COLO668 (cell line): ENCODE results near the gene ABCA12.
"Not testable (repeated sequence)": the region's sequence is repeated elsewhere in the genome, so short reads cannot be mapped to it uniquely, and the experiment has no call there.

Experiments
- DNase-seq: peaks from one replicate; lab custom pipeline; 2025; ENCODE audit not compliant: unreplicated experiment; lab: John Stamatoyannopoulos, UW

ABCA12 gene, protein sequence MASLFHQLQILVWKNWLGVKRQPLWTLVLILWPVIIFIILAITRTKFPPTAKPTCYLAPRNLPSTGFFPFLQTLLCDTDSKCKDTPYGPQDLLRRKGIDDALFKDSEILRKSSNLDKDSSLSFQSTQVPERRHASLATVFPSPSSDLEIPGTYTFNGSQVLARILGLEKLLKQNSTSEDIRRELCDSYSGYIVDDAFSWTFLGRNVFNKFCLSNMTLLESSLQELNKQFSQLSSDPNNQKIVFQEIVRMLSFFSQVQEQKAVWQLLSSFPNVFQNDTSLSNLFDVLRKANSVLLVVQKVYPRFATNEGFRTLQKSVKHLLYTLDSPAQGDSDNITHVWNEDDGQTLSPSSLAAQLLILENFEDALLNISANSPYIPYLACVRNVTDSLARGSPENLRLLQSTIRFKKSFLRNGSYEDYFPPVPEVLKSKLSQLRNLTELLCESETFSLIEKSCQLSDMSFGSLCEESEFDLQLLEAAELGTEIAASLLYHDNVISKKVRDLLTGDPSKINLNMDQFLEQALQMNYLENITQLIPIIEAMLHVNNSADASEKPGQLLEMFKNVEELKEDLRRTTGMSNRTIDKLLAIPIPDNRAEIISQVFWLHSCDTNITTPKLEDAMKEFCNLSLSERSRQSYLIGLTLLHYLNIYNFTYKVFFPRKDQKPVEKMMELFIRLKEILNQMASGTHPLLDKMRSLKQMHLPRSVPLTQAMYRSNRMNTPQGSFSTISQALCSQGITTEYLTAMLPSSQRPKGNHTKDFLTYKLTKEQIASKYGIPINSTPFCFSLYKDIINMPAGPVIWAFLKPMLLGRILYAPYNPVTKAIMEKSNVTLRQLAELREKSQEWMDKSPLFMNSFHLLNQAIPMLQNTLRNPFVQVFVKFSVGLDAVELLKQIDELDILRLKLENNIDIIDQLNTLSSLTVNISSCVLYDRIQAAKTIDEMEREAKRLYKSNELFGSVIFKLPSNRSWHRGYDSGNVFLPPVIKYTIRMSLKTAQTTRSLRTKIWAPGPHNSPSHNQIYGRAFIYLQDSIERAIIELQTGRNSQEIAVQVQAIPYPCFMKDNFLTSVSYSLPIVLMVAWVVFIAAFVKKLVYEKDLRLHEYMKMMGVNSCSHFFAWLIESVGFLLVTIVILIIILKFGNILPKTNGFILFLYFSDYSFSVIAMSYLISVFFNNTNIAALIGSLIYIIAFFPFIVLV (N-terminal part only)

DNA sequence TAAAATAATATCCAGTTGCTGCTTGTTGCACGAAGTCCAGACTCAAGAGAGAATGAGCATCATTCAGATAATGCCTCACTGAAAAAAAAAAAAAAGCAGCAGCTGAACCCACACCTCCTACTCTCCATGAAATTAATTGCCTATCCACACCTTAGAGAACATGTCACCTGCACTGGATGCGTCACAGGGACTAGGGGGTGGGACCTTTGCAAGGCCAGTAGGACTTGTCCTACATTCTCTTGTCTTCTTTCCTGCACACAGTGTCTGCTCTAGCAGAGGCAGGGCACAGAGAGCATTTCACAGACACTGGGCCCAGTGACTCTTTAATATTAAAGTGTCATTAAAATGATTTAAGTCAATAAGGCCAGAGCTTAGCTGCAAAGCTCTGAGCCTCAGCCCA is at the start of gene ABCA12:
TSS of gene ABCA12 (minus strand) at position 148 of the 400 bp plus-strand sequence. CDS start 418 bp downstream, outside the sequence.
- peak; percentile 6 for DNase-seq

DNA sequence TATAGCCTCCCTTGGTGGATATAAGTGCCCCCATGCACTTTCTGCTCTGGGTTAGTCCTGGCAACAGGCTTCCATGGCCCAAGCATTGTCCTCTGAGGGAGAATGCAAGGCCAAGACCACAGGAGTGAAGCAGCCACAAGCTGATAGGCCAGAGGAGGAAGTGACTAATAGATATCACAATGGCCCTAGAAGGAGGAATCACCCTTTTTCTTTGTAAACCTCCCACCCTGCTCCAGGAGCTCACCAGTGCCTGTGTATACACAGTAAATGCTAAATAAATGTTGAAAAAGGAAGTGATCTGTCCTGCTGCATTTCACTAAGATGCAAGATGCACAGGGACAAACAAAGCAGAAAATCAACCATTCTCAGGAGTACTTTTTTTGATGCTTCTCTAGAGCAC is 49.7 kb upstream of the ABCA12 start:
- no peak for DNase-seq

DNA sequence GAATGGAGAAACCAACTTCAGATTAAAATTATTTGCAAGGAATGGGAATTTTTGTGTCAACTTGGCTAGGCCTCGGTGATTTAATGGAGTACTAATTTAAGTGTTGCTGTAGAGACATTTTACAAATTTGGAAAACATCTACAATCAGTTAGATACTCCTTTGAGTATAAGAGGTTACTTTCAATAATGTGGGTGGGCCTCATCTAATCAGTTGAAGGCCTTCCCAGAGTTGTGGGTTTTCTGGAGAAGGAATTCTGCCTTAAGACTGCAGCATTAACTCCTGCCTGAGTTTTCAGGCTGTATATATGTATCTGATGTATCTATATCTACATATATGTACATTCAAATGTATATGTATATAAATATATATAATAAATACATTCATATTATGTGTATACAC is 47.6 kb upstream of the ABCA12 start:
- no peak for DNase-seq

DNA sequence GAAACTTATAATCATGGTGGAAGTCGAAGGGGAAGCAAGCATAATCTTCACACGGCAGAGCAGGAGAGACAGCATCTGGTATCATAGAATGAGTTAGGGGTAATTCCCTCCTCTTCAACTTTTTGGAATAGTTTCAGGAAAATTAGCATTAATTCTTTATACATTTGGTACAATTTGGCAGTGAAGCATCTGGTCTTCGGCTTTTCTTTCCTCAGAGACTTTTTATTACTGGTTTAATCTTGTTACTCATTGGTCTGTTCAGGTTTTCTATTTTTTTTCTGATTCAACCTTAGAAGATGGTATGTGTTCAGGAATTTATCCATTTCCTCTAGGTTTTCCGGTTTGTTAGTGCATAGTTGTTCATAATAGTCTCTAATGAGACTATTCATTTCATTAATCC is 39.7 kb upstream of the ABCA12 start:
- DNase-seq, result no peak

DNA sequence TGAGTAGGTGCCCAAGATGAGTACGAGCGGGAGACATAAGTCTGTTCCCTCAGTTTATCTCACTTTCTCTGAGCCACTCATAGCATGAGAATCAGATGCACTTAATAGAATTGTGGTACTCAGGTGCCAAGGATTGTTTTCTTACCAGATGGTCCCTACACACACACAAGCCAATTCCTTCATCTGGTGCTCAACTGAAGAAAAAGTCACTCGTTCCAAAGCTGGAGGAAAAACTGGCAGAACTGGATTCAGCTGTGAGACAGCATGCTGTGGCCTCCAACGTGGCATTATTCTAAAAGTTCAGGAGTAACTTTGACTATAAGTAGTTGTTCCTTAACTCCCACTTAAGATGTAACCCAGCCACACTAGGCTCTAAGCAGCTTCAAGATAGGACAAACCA is 33.4 kb upstream of the ABCA12 start:
- no peak for DNase-seq

DNA sequence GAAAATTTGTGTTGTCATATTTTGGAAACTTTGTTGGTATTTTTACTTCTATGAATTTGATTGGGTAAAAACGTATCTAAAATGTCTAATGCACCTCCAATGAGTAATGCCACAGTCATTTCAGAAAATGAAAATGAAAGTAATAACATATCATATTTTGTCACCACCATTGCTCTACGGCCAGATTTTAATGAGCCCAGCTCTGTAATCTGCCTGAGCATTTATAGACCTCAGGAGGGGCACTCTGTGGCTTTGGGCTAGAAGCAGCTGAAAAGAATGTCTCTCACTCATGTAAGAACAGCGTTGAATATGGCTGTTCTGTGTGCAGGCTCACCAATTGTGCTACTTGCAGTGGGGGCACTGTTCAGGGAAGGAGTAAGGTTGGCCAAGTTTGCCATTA is 32.7 kb upstream of the ABCA12 start:
- DNase-seq, result no peak

DNA sequence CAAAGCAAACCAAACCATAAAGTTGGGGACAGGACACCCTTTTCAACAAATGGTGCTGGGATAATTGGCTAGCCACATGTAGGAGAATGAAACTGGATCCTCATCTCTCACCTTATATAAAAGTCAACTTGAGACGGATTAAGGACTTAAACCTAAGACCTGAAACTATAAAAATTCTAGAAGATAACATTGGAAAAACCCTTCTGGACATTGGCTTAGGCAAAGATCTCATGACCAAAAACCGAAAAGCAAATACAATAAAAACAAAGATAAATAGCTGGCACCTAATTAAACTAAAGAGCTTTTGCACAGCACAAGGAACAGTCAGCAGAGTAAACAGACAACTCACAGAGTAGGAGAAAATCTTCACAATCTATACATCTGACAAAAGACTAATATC is 28.1 kb upstream of the ABCA12 start:
- DNase-seq, result not testable (repeated sequence)

DNA sequence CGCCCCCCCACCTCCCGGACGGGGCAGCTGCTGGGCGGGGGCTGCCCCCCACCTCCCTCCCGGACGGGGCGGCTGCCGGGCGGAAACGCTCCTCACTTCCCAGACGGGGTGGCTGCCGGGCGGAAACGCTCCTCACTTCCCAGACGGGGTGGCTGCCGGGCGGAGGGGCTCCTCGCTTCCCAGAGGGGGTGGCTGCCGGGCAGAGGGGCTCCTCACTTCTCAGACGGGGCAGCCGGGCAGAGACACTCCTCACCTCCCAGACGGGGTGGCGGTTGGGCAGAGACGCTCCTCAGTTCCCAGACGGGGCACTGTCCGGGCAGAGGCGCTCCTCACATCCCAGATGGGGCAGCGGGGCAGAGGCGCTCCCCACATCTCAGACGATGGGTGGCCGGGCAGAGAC is 24.9 kb upstream of the ABCA12 start:
- DNase-seq, result not testable (repeated sequence)

DNA sequence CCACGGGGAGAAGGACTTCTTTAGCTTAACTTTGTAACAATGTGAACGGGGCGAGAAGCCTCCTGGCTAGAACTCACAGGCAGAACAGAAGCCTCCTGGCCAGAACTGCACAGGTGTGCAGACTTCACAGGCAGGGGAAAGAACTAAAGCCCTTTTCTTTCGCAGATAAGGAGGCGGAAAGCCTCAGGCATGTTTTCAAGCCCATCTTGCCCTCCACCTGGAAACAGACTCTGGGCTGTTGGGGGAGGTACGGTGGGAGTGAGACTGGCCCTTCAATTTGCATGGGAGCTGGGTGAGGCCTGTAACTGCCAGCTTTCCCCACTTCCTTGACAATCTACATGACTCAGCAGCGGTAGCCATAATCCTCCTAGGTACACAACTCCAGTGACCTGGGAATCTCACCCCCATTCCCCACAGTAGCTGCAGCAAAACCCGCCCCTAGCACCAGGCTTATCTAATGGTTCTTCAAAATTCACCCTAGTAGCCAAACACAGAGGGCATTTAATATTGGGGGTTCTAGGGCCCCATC is 22.9 kb upstream of the ABCA12 start:
- no peak for DNase-seq

DNA sequence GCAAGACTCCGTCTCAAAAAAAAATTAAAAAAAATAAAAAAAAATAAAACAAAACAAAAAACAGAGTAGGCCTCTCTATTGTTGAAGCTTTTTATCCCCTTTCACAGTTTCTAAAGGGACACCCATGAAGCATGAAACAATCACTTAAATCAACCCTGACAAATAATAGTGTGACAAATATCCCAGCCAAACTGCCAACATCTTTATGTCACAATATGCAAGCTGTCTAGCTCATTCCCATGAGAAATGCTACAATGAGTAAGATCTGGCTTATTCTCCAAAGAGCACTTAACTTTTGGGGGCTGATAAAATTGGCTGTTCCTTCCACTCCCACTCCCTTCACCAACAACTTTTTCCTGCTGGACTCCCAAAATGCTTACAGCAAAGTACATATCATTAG is 21.7 kb upstream of the ABCA12 start:
- DNase-seq, result no peak

DNA sequence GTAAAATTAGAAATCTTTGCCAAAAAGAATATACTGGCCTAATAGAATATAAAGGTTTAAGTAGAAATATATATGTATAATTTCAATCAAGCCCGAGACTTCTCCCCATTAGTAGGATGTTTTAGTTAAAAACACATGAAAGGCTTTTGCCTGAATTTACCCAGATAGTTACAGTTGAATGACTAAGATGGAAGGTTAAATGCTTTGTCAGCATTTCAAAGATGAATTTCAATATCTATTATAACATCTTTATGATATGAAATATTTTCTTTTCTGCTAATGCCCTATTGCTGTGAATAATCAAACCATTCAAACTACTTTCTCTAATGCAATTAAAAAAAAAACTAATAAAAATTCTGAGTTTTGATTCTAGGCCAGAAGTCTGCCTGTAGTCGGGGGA is 18.0 kb upstream of the ABCA12 start:
- DNase-seq, result no peak

DNA sequence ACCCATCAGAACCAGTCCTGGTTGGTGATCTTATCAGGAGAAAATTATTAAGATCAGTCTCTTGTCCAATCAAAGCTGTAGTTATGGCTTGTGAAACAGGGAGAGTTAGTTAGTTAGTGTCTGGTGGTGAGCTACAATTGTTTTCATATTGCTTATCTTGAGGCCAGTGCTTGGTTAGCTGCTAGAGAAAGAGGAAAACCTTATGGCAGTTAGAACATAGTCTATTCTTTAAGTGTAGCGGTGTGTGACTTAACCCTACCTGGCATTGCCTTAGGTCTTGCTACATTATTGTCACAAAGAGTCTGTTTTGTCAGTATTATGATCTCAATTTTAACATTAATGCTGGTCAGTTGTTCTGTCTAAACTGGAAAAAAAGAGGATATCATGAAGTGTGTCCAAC is 11.5 kb upstream of the ABCA12 start:
- no peak for DNase-seq

DNA sequence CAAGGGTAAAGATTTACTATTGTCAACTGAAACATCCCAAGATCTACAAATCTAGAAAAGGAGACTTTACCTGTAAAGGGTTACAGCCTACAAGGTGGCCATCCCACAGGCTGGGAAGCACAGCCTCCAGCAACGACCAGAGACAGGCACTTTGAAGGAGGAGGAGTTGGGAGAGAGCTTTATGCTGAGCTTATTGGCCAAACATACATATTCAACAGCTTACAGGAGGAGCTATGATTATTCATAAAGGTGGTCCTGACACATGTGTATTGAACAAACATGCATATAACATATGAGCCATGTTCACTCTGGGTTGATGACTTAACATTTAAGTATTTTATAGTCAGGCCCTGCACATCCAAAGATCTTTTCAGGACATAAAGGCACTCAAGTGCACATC is 11.1 kb upstream of the ABCA12 start:
- no peak for DNase-seq

DNA sequence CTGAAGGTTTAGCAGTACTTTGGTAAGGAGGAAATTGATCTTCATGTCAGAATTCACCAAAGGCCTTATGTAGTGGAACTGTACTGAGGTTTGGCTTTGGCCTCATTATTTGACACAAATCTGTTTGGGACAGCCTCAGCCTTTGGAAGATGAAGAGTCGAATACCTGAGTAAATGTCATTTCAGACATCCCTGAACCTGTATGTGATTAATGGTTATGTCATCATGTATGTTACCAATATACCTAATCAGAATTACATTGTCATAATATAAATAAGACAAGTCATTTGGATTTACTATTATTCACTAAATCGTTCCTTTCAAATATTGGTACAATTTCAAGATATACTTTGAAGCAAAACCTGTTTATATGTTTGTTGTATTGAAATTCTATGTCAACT is 10.6 kb upstream of the ABCA12 start:
- no peak for DNase-seq

DNA sequence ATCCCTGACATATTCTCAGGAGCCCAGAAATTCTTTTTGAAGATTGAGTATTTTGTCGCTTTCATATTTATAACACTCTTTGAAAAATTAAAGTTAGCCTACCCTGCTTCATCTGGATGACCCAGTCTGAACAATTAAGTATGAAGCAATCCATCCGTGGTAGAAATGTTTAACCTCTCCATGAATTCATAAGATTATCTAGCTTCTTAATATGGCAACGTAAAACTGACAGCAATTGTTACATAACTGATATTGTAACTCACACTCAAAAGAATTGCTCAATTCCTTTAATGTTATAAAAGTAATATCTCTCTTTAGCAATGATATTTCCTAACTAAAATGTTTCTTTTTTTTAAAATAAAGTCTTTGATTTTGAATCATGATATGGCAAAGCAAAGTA is 7.2 kb upstream of the ABCA12 start:
- no peak for DNase-seq

DNA sequence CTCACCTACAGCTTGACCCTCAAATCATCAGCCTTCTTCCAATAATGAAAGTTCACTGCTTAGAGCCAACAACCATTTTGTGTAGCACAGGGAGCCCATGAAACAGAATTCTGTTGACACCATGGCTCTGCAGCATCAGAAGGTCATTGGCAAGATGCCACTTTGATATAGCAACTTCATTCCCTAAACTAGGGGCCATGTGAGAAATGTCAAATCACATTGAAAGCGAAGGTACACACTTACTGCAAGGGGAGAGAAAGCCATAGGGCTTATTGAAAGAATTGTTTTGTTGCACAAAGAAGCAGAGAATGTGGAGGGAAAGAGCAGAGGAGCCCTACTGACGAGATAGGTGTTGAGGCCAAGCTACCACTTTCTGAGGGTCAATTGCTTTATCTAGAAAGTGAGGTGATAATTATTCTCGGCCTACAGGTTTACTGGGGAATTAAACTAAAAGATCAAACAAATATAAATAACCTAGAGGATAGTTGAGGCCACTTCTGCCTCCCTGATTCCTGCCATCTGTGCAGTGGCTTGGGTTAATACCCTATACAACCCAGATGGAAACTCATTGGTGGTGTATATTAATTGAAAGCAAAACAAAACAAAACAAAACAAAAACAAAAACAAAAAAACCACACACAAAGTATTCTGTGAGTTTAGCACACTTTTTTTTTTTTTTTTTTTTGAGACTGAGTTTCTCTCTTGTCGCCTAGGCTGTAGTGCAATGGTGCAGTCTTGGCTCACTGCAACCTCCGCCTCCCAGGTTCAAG is 5.9 kb upstream of the ABCA12 start:
- no peak for DNase-seq

DNA sequence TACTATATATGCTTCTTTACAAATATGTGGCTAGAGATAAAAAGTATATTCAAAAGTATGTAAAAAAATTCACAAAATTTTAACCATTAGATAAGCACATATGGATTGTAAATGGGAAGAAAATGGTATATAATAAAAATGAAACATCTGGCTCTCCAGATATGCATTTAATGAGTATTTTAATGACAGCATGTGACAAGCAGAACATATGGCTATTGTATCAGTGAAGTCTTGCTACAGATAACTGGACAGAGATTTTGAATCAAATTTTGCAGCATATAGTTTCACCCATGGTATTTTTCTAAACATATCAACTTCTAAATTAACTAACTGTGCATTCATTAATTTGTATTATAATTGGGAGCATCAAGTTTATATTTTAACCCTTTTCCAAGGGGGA is 5.0 kb upstream of the ABCA12 start:
- no peak for DNase-seq

DNA sequence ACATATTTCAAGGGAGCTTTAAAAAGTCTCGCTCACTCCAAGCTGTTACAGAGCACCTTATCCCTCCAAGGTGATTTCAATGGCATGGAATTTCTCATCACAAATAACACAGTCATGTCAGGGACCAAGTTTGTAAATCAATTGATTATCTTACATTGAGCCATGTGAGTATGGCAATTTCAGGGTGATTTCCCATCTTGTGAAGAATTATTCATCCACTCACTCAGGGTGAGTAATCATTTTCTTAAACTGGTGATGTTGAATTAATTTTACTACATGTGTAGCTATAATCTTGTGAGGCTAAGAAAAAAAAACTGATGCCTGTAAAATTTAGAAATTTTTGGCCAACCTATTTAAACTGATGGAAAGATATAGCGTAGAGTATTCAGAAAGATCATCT is 3.3 kb upstream of the ABCA12 start:
- DNase-seq, result no peak

DNA sequence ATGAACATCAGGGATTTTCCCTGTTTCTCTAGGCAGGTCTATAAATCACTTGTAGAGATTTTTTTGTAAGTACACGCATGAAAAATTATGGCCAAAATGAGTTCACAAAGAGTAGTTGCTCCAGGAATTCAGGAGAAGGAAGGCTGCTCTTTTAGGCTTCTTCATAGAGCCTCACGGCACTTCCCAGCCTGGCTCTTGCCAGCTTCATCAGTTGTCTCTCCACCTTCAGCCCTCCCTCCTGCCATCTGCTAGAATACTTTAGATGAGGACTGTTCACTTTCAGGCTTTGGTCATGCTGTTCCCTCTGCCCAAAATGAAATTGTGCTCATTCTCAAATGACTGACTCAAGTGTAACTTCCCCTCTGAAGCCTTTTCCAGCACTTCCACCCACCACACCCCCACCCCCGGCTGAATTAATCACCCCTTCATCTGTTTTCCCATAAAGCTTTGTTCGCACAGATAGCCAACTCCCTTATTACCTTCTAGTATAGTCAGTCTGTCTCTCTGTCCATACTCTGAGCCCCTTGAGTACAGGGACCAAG is 1.8 kb upstream of the ABCA12 start:
- no peak for DNase-seq

DNA sequence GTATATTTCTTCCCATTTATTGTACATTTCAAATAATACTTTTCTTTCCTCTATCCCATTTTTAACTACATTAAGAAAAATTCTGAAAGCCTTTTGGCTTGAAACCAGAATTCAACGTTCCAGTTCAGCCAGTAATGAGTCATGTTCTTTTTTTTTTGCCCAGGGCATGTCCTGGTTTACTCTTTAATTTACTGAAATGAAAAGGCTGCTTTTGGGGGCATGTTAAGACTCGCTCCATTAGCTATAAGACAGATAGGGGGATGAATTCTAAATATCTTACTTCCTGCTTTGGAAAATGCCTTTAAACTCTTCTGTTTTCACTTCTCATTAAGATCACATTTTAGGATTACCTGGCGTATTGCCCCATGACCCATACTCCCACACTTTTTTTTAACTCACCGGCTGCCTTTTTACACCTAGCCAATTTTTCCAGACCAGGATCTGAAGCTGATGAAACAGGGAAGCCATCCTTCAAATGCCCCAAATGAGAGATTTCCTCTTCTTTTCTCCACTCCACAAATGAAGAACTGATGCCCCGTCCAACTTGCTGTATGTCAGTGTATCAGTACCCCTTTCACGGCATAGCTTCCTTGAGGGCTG is 585 bp downstream of the ABCA12 start:
- no peak for DNase-seq
